Measurements from ENCODE around the gene HS6ST1. TPM values are rescaled to one million over a fixed set of nuclear protein-coding genes. Genes with fewer than 3 reads are reported as not detected.

HS6ST1 gene
- total RNA-seq, 1 experiment from 2014 or later: 20.3 TPM

GRCh38 chr2:128289439-128289838 lies 29.2 kb downstream of the HS6ST1 start:
- no TSS peak for BruUV-seq (replicated peaks)
- intact Hi-C loops (cut with micrococcal nuclease; ENCODE audit: unreplicated experiment): no loop called here
- no peak overlapping the region for H3K27ac Mint-ChIP-seq (ENCODE audit: unreplicated experiment)

GRCh38 chr2:128288781-128289180 lies 29.9 kb downstream of the HS6ST1 start:
- Histone ChIP-seq H3K9me3 (no peaks in the 10 kb centered on the region), H3K4me1 (no peaks in the 10 kb centered on the region), H3K4me3 (ENCODE audit: low read depth, low read length) (no peak overlapping the region), H3K27me3 (replicated peaks; ENCODE audit: control insufficient read depth, insufficient read depth, low read length) (no peaks in the 10 kb centered on the region), H3K36me3 (ENCODE audit: control insufficient read depth, insufficient read depth, low read length) (no peaks in the 10 kb centered on the region; the same call in 1 of the 2 replicates)
- BruUV-seq (replicated peaks): no TSS peak
- TF ChIP-seq CTCF (IDR thresholded peaks at IDR 0.05; ENCODE audit: insufficient read depth in 1 of 2, low read depth in 1 of 2, low read length in 1 of 2, severe bottlenecking in 1 of 2, unreplicated experiment in 1 of 2): no peak
- ChIA-PET CTCF (no interaction called here), POLR2A (no interaction called here)
- Mint-ChIP-seq H3K36me3 (ENCODE audit: insufficient read depth, unreplicated experiment) (peaks cover 6% of the 10 kb centered on the region), H3K4me1 (ENCODE audit: low read depth, unreplicated experiment) (no peaks in the 10 kb centered on the region), H3K4me3 (ENCODE audit: unreplicated experiment) (no peak overlapping the region), H3K9me3 (ENCODE audit: unreplicated experiment) (no peaks in the 10 kb centered on the region), H3K27ac (ENCODE audit: unreplicated experiment) (no peak overlapping the region), H3K27me3 (ENCODE audit: insufficient read depth, unreplicated experiment) (no peaks in the 10 kb centered on the region)
- intact Hi-C loops (cut with micrococcal nuclease; ENCODE audit: unreplicated experiment): no loop called here
- no peak for DNase-seq

More at GRCh38 chr2:128289439-128289838, 29.2 kb downstream of the HS6ST1 start:
- Histone ChIP-seq H3K4me1 (no peaks in the 10 kb centered on the region), H3K9me3 (no peaks in the 10 kb centered on the region), H3K27me3 (replicated peaks; ENCODE audit: control insufficient read depth, insufficient read depth, low read length) (no peaks in the 10 kb centered on the region), H3K36me3 (ENCODE audit: control insufficient read depth, insufficient read depth, low read length) (no peaks in the 10 kb centered on the region; the same call in 1 of the 2 replicates), H3K4me3 (ENCODE audit: low read depth, low read length) (no peak overlapping the region)
- Mint-ChIP-seq H3K9me3 (ENCODE audit: unreplicated experiment) (no peaks in the 10 kb centered on the region), H3K27me3 (ENCODE audit: insufficient read depth, unreplicated experiment) (no peaks in the 10 kb centered on the region), H3K36me3 (ENCODE audit: insufficient read depth, unreplicated experiment) (peaks cover 6% of the 10 kb centered on the region), H3K4me3 (ENCODE audit: unreplicated experiment) (no peak overlapping the region), H3K4me1 (ENCODE audit: low read depth, unreplicated experiment) (no peaks in the 10 kb centered on the region)
- no peak for TF ChIP-seq CTCF (IDR thresholded peaks at IDR 0.05; ENCODE audit: insufficient read depth in 1 of 2, low read depth in 1 of 2, low read length in 1 of 2, severe bottlenecking in 1 of 2, unreplicated experiment in 1 of 2)
- no peak for DNase-seq
- ChIA-PET CTCF (no interaction called here), POLR2A (no interaction called here)

- H3K9me3 Mint-ChIP-seq (ENCODE audit: unreplicated experiment): no peaks in the 10 kb centered on the region
- CTCF ChIA-PET: no interaction called here
- no peak overlapping the region for H3K4me3 ChIP-seq (ENCODE audit: low read depth, low read length)
Observed at GRCh38 chr2:128287780-128288735, 30.6 kb downstream of the HS6ST1 start.

More at GRCh38 chr2:128287780-128288735, 30.6 kb downstream of the HS6ST1 start:
- H3K4me3 Mint-ChIP-seq (ENCODE audit: unreplicated experiment): no peak overlapping the region
- Histone ChIP-seq H3K36me3 (ENCODE audit: control insufficient read depth, insufficient read depth, low read length) (no peaks in the 10 kb centered on the region; the same call in 1 of the 2 replicates), H3K9me3 (no peaks in the 10 kb centered on the region), H3K4me1 (no peaks in the 10 kb centered on the region), H3K27me3 (replicated peaks; ENCODE audit: control insufficient read depth, insufficient read depth, low read length) (no peaks in the 10 kb centered on the region)
- no peaks in the 10 kb centered on the region for H3K4me1 Mint-ChIP-seq (ENCODE audit: low read depth, unreplicated experiment)
- TF ChIP-seq CTCF (IDR thresholded peaks at IDR 0.05; ENCODE audit: insufficient read depth in 1 of 2, low read depth in 1 of 2, low read length in 1 of 2, severe bottlenecking in 1 of 2, unreplicated experiment in 1 of 2): no peak
- POLR2A ChIA-PET: interaction anchor here (0.6 kb wide), 1 partner anchor 94 kb away, joined by 3 read pairs; no protein-coding TSS in a partner anchor
- peaks cover 2% of the 10 kb centered on the region for H3K36me3 Mint-ChIP-seq (ENCODE audit: insufficient read depth, unreplicated experiment)
- no peak for DNase-seq
- H3K27ac Mint-ChIP-seq (ENCODE audit: unreplicated experiment): no peak overlapping the region
- BruUV-seq (replicated peaks): no TSS peak
- intact Hi-C loops (cut with micrococcal nuclease; ENCODE audit: unreplicated experiment): no loop called here
- H3K27me3 Mint-ChIP-seq (ENCODE audit: insufficient read depth, unreplicated experiment): no peaks in the 10 kb centered on the region

Data from Caco-2 (cell line).